Stomach (tissue), 4 donors: ENCODE results near the gene TUBAL3.

Source experiments
- EP300 ChIP-seq: sonication (generic); formaldehyde crosslinking; IDR thresholded peaks from one replicate; pipeline ENCODE4 v1.6.1; 2017; ENCODE audit warnings: antibody characterized with exemption
- POLR2A ChIP-seq, 4 donors: fragments of 450-650 bp; IDR thresholded peaks; one replicate each; pipeline ENCODE4 v1.6.1; 2016; ENCODE audit warnings: antibody characterized with exemption in 4 of 4, control low read depth in 2 of 4, mild to moderate bottlenecking in 1 of 4, moderate library complexity in 1 of 4
- POLR2AphosphoS5 ChIP-seq, 3 donors: sonication (generic); formaldehyde crosslinking; IDR thresholded peaks; one replicate each; pipeline ENCODE4 v1.6.1; 2016; ENCODE audit warnings: antibody characterized with exemption in 3 of 3

DNA sequence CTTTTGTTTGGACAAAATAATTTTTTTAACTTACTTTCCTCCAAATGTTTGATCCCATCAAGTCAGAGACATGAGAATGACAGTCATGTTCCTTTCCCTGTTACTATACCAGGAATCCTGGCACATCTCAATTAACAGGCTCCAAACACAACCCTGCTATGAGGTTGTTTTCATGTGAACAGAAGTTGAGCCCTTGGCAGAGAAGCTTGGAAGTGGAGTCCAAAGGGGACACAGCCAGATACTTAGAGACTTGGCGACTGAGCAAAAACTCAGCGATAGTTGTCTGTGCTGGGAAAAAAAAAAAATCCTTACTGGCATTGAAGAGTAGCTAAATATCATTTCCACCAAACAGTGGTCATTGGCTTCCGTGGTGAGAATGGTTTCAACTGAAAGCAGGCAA is 12.8 kb downstream of the TUBAL3 start:
- TF ChIP-seq POLR2A (IDR thresholded peaks at IDR 0.05): no peak
- no peak for TF ChIP-seq EP300
- no peak for TF ChIP-seq POLR2AphosphoS5 (IDR thresholded peaks at IDR 0.05)
